Cardiac fibroblast (primary cell): Measurements from ENCODE around the gene RGPD8.
"Not testable (repeated sequence)": the region's sequence is repeated elsewhere in the genome, so short reads cannot be mapped to it uniquely, and the experiment has no call there.

ENCODE experiments used
- DNase-seq, 2 donors: peaks; one replicate each; pipeline versions ENCODE4 v3.0.0 to v3.0.0-alpha.2; 2010; ENCODE audit warnings: low read depth in 2 of 2
- H3K4me3 ChIP-seq, 2 donors: replicated peaks in 1 of 2; 1 replicate in 1 of 2; 2 replicates in 1 of 2; pipeline ENCODE4 v1.5.1; 2011; ENCODE audit warnings: low read depth in 2 of 2, low read length in 2 of 2, mild to moderate bottlenecking in 2 of 2, moderate library complexity in 1 of 2
- TF ChIP-seq, protein P1 (sequence below): IDR thresholded peaks from one replicate; pipeline ENCODE4 v1.5.1; 2011; ENCODE audit warnings: low read depth, mild to moderate bottlenecking, low read length, inconsistent platforms

The RGPD8 gene

DNA sequence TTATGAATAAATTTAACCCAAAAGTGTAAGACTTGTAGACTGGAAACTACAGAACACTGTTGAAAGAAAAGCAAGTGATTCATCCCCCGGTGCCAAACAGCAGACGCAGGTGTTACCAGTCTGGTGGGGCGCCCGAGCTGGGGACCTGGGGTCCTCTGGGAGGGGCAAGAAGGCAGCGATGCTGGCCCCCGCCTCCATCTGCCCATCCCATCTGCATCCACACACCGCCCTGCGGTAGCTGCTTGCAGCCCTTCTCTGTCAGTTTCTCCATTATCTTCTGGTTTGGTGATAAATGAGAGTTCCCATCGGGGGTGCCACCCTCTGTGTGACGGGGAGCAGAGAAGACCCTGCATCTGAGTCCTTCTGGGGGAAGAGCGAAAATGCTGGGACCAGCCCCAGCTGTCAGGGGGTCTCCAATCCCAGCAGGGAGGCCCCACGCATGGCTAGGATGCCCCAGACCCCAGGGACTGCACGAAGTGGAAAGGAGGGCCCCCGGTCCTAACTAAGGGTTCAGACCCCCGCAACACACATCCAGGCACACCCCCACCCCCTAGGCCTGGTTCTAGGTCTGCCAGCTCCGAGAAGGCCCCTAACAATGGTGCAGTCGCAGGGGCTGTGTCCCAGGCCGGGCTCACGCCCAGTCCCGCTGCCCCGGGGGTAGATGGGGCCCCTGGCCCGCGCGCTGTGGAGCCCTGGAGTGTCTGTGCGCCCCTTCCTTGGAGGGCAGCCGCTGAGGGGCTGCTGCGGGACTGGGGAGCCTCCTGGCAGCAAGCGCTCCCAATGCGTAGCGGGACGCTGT is 686 bp upstream of the RGPD8 start:
- DNase-seq = no peak
- no peak overlapping the region for H3K4me3 ChIP-seq
- TF ChIP-seq, protein P1, sequence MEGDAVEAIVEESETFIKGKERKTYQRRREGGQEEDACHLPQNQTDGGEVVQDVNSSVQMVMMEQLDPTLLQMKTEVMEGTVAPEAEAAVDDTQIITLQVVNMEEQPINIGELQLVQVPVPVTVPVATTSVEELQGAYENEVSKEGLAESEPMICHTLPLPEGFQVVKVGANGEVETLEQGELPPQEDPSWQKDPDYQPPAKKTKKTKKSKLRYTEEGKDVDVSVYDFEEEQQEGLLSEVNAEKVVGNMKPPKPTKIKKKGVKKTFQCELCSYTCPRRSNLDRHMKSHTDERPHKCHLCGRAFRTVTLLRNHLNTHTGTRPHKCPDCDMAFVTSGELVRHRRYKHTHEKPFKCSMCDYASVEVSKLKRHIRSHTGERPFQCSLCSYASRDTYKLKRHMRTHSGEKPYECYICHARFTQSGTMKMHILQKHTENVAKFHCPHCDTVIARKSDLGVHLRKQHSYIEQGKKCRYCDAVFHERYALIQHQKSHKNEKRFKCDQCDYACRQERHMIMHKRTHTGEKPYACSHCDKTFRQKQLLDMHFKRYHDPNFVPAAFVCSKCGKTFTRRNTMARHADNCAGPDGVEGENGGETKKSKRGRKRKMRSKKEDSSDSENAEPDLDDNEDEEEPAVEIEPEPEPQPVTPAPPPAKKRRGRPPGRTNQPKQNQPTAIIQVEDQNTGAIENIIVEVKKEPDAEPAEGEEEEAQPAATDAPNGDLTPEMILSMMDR = no peak

DNA sequence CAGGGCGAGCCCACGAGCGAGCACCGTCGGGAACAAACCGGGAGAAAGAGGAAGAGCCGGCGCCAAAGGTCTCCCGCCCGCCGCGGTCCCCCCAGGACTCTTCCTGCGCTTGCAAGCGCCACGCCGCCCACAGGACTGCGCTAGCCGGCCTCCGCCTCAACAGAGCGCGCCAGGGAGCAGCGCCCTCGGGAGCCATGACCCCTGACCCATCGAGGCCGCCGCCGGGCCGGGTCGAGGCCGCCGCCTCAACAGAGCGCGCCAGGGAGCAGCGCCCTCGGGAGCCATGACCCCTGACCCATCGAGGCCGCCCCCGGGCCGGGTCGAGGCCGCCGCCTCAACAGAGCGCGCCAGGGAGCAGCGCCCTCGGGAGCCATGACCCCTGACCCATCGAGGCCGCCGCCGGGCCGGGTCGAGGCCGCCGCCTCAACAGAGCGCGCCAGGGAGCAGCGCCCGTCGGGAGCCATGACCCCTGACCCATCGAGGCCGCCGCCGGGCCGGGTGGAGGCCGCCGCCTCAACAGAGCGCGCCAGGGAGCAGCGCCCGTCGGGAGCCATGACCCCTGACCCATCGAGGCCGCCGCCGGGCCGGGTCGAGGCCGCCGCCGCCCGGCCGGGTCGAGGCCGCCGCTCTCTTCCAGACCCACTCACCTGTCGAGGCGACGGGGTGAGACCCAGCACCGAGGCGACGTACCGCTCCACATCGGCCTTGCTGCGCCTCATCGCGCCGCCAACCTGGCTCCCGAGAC is 538 bp downstream of the RGPD8 start:
- H3K4me3 ChIP-seq = peak overlapping the region; percentile 42 to 48
- DNase-seq = peak; percentile 22 to 23

DNA sequence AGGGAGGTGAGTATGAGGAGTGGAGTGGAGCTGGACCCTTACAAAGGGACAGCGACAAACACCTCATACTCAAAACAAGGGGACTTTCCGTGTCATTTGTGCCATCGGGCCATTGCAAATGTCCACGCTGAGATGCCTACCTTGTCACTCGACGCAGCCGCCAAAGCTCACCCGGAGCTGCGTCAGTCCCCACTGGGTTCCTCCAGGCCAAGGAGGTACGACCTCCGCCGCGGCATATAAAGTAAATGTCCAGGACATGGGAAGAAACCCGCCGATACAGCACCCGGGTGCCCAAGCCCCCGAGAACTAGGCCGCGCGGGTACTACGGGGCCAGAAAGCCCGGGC is 1.1 kb downstream of the RGPD8 start:
- H3K4me3 ChIP-seq = peak overlapping the region; percentile 42 to 48
- not testable (repeated sequence) for DNase-seq

DNA sequence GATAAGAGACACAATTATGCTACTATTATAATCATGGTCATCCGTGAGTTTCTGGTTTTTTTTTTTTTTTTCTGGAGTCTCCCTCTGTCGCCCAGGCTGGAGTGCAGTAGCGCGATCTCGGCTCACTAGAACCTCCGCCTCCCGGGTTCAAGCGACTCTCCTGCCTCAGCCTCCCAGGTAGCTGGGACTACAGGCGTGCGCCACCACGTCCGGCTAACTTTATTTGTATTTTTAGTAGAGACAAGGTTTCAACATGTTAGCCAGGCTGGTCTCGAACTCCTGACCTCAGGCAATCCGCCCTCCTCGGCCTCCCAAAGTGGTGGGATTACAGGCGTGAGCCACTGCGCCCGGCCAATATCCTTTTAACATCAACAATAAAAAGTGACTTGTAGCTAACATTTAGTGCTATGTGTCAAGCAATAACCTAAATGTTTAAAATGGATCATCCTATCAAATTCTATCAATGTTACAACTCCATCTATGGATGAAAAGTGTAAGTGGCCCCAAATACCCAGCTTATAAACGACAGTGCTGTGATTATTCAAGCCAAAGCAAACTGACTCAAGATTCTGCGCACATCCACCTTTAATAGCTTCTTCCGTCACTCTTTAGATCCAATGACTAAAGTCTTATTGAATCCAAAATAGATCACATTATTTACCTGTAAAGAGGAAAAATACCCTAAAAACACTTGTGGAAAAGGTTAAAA is 1.7 kb downstream of the RGPD8 start:
- TF ChIP-seq, protein P1 = peak; percentile 5
- peak; percentile 32 to 45 for DNase-seq
- H3K4me3 ChIP-seq = peak overlapping the region in 1 of 2 donors; percentile 48

DNA sequence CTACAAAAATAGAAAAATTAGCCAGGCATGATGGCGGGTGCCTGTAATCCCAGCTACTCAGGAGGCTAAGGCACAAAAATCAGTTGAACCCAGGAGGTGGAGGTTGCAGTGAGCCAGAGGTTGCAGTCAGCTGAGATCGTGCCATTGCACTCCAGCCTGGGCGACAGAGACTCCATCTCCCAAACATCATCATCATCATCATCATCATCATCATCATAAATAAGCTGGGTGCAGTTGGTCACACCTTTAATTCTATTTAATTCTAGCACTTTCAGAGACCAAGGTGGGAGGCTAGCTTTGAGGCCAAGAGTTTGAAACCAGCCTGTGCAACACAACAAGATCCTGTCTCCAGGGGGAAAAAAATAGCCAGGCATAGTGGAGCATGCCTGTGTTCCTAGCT is 8.9 kb downstream of the RGPD8 start:
- DNase-seq, H3K4me3 ChIP-seq: not testable (repeated sequence)

DNA sequence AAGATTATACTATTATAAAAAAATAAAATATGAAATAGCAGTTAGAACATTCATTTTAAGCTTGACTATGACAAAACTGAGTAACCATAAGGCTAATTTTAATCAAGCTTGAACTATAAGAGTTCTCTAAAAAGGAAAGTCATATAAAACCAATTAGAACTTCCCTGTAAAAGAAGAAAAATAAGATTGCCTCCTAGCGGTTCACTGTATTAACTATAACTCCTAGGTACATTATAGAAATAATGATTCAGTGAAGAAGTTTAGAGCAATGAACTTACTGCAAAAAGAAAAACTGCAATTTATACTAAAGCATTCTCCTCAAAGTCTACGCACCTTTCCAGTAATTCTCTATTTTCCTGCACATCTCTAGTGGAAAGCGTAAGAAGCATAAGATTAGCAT is 16.6 kb downstream of the RGPD8 start:
- DNase-seq = peak in 1 of 2 donors; percentile 21
- H3K4me3 ChIP-seq = not testable (repeated sequence)

DNA sequence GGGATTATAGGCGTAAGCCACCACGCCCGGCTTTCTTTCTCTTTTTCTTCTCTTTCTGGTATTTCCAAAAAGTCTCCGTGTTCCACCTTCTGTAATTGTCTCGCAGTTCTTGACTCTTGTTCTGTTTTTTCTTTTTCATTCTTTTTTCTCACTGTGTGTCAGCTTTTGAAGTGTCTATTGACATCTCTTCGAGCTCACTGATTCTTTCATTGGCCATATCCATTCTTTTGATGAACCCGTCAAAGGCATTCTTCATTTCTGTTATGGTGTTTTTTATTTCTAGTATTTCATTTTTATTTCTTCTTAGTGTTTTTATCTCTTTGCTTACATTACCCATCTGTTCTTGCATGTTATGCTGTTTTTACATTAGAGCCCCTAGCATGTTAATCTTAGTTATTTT is 73.4 kb downstream of the RGPD8 start:
- H3K4me3 ChIP-seq, DNase-seq: not testable (repeated sequence)

DNA sequence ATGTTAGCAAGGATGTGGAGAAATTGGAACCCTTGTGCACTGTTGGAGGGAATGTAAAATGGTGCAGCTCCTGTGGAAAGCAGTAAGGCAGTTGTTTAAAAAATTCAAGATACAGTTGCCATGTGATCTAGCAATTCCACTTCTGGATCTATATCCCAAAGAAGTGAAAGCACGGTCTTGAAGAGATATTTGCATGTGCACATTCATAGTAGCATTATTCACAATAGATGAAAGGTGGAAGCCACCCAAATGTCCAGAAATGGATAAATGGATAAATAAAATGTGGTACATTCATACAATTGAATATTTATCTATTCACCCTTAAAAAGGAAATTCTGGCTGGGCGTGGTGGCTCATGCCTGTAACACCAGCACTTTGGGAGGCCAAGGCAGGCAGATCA is 79.1 kb downstream of the RGPD8 start:
- not testable (repeated sequence) for H3K4me3 ChIP-seq, DNase-seq

DNA sequence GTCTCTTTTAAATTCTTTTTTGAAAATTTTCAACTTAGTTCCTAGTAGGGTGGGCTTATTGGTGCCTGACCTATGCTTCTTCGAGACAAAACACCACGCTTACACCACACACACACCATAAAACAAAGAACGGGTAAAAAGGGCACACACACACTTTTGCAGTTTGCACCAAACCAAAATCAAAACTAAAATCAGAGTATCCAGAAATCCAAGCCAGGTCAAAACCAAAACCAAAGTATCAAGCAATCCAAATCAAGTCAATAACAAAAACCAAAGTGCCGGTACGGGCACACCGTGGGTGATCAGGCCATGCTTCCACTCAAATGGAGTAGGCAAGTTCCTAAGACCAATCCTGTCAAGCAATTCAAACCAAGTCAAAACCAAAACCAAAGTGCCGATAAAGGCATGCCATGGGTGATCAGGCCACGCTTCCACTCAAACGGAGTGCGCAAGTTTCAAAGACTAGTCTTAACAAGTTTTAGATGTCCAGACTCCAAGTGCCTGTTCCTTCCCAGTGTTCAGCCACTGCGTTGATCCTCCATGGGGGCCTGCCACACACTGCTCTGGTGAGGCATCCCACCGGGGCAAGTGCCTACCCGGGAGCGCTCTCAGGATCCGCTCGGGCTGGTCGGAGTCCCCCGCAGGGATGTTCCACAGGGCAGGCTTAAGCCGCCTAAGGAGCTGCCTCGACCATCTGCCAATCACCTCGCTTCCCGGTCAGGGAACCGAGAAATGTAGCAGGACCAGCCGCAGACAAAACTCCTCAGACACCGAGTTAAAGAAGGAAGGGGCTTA is 80.4 kb downstream of the RGPD8 start:
- not testable (repeated sequence) for DNase-seq, H3K4me3 ChIP-seq

DNA sequence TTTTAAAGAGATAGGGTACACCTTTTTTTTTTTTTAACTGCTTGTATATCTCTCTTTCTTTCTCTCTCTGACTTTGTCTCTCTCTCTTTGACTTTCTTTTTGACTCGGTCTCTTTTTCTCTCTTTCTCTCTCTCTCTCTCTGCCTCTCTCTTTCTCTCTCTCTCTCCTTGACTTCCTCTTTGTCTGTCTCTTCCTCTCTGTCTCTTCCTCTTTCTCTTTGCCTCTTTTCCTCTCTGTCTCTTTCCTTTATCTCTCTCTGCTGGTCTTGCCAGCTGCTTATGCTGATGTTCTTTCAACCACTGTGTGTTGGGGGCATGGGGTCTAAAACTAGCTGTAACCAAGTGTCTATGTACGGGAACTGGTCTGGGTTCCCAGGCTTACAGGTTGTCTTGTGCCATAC is 81.2 kb downstream of the RGPD8 start:
- DNase-seq, H3K4me3 ChIP-seq: not testable (repeated sequence)
